Measurements from ENCODE around the gene TMEM9.

DNA sequence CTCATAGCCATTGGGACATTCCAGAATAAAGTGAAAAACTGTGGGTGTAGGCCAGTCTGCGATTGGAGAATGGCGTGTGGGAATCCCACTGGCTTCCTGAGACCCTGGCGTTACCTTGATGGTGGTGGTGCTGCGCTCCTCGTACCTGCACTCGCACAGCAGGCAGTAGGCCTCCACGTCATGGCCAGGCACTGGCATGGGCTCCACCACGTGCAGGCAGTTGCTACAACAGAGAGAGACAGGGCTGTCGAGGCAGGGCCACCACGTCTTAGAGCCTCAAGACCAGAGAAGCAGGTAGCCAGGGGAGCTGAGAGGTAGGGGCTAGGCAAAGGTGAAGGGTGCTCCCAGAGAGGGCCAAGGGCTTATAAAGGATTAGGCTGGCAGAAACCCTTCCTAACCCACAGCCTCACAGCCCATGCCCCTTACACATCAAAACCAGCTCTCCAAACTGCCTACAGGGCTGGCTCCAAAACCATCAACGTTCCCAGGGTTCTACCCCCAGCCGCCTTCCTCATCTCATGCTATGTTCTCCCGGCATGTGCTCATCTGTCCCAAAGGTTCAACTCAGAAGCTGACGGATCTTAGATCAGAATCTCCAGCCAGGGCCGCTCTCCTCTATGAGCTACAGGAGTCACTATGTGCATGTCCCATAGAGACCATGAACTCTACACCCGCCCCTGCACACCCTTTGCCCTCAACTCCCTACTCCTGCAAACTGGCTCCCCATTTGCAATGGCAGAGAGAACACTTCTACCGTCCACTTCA lies 7.5 kb downstream of the TMEM9 start:
- TF ChIP-seq, protein P1, sequence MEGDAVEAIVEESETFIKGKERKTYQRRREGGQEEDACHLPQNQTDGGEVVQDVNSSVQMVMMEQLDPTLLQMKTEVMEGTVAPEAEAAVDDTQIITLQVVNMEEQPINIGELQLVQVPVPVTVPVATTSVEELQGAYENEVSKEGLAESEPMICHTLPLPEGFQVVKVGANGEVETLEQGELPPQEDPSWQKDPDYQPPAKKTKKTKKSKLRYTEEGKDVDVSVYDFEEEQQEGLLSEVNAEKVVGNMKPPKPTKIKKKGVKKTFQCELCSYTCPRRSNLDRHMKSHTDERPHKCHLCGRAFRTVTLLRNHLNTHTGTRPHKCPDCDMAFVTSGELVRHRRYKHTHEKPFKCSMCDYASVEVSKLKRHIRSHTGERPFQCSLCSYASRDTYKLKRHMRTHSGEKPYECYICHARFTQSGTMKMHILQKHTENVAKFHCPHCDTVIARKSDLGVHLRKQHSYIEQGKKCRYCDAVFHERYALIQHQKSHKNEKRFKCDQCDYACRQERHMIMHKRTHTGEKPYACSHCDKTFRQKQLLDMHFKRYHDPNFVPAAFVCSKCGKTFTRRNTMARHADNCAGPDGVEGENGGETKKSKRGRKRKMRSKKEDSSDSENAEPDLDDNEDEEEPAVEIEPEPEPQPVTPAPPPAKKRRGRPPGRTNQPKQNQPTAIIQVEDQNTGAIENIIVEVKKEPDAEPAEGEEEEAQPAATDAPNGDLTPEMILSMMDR (IDR thresholded peaks at IDR 0.05) = no peak
- no peak for TF ChIP-seq POLR2A (IDR thresholded peaks at IDR 0.05)
